Astrocyte of the spinal cord (primary cell): ENCODE data around the gene AZU1.

Experiments
- DNase-seq: peaks from one replicate; pipeline ENCODE4 v3.0.0; 2011; ENCODE audit warnings: low read depth, low spot score
- H3K4me3 ChIP-seq: 2 replicates; pipeline ENCODE4 v1.5.1; 2011; ENCODE audit warnings: low read depth, mild to moderate bottlenecking, low read length, moderate library complexity
- CTCF ChIP-seq: IDR thresholded peaks from 2 replicates; pipeline ENCODE4 v1.5.1; 2012; ENCODE audit warnings: low read depth, mild to moderate bottlenecking, low read length, inconsistent platforms
- in situ Hi-C: cut with HindIII; loops from 2 replicates; pipeline ENCODE4 v1.10.0; 2017; ENCODE audit warnings: low sequenced_read_pairs

AZU1 gene

GRCh38 chr19:797528-798414 lies 29.9 kb upstream of the AZU1 start:
- no peak for TF ChIP-seq CTCF
- DNase-seq: peak; percentile 87
- peak overlapping the region; percentile 88 for H3K4me3 ChIP-seq
- in situ Hi-C loops: no loop called here

- peak overlapping the region; percentile 88 for H3K4me3 ChIP-seq
- DNase-seq: no peak
- in situ Hi-C loops: no loop called here
- TF ChIP-seq CTCF: no peak
These were observed 29.1 kb upstream of the AZU1 start for GRCh38 chr19:798415-799075.

GRCh38 chr19:799076-799881 lies 28.4 kb upstream of the AZU1 start:
- in situ Hi-C loops: no loop called here
- DNase-seq: peak; percentile 47
- H3K4me3 ChIP-seq: peak overlapping the region; percentile 88
- peak; percentile 32 for TF ChIP-seq CTCF

DNA sequence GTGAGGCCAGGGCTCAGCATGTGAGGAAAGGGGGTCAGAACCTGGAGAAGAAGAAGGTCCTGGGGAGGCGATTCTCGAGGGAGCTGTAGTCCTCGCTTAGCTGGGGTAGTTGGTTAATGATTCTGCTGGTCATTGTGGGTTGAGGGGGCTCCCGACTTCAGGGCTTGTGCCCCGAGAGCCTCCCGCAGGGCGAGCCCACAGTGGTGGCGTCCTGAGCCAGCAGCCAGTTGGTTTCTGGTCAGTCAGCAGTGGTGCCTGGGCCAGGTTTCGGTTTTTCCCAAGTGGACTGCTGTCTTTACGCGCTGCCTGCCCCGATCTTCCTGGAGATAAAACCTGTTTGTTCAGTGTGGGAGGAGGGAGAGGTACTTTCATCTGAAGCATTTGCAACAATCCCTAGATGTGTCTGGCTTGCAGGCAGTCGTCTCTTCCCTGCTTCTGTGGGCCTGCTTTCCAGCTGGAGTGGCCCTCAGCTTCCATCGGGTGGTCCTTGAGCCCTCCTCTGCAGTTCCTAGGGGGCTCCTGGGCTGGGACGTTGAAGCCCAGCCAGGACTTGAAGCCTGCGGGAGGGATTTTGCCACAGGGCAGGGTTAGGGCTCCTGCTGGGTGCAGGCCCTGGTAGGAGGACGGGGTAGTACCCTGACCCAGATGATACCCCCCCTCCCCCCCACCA lies 27.1 kb upstream of the AZU1 start:
- peak overlapping the region; percentile 12 for H3K4me3 ChIP-seq
- in situ Hi-C loops: no loop called here
- DNase-seq: no peak
- TF ChIP-seq CTCF: no peak

- TF ChIP-seq CTCF: no peak
- in situ Hi-C loops: no loop called here
- DNase-seq: peak; percentile 45
- H3K4me3 ChIP-seq: peak overlapping the region; percentile 12
These were observed 26.4 kb upstream of the AZU1 start for GRCh38 chr19:801030-801860.
